HG02678 (cell line): ENCODE data around the gene CCDC181.
A peak's percentile ranks its signal among the peaks of the same experiment; 100 is the strongest.
"Not testable (repeated sequence)": the region's sequence is repeated elsewhere in the genome, so short reads cannot be mapped to it uniquely, and the experiment has no call there.

Experiments used
- ATAC-seq: cut with Tn5 transposase; IDR thresholded peaks from one replicate; pipeline ENCODE4 v1.9.1; 2021; ENCODE audit warnings: mild to moderate bottlenecking, moderate library complexity; ENCODE audit not compliant: unreplicated experiment

CCDC181 gene

GRCh38 chr1:169402578-169402977 is 24.7 kb downstream of the CCDC181 start:
- ATAC-seq, result not testable (repeated sequence)

DNA sequence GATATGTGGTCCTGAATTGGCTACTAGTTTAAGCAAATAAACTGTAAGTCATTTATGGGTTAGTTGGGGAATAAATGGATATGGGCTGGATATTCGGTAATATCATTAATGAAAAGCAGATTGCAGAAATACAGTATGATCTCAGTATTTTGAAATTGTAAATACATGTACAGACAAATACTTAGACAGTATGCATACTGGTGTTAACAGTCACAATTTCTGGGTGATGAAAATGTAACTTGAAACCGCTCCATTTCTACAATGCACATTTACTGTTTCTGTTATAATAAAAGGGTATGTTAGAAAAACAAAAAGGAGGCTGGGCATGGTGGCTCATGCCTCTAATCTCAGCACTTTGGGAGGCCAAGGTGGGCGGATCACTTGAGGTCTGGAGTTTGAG is 31.3 kb downstream of the CCDC181 start:
- no peak for ATAC-seq

- ATAC-seq, result no peak
Measured at GRCh38 chr1:169392406-169392805, 34.9 kb downstream of the CCDC181 start.

DNA sequence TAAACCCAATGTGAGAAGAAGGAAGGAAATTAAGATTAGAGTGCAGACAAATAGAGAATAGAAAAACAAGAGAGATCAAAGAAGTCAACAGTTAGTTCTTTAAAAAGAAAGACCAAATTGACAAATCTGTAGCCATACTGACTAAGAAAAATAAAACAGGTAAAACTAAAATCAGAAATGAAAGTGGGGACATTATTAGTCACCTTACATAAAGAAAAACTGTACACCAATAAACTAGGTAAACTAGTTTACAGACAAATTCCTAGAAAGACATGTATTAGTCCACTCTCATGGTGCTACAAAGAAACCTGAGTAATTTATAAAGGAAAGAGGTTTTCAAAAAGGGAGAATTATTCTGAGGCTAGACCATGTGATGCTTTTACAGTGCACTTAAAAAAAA is 37.0 kb downstream of the CCDC181 start:
- ATAC-seq, result peak; percentile 82

- ATAC-seq, result no peak
Measured at GRCh38 chr1:169387399-169387798, 39.9 kb downstream of the CCDC181 start.

DNA sequence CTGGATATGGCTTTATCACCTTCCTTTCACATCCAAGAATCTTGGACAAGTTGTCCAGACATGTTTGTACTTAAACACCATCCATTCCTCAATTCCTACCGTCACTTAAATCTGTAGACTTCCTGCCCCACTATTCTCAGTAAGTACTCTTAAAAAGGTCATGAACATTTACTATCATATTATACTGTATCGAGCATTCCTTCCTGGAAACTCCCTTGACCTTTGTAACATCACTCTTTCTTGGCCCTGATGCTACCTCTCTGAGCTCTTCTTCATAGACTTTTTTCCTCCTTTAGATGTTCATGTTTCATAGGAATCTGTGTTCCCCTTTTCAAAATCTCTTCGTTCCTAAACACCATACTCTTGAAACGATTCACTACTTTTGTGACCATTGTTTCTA is 43.8 kb downstream of the CCDC181 start:
- no peak for ATAC-seq

- no peak for ATAC-seq
Measured at GRCh38 chr1:169381162-169381561, 46.1 kb downstream of the CCDC181 start.

DNA sequence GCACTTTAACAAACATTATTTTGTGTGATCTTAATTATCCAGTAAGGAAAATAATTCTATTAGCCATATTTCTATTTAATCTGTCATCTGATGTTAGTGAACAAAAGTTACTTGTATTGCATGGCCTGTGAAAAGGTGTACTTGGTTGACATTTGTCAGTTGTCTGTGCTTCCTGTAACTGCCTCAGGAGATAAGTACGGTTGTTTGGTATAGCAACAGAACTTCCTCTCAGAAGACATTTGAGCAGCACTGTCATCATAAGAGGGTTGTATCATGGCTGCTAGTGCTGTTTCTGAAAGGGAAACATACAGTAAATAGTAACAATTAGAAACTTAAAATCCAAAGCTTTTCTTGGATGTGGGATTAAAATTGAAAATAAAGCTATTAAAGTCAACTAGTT is 55.9 kb downstream of the CCDC181 start:
- ATAC-seq, result no peak

- ATAC-seq, result no peak
Measured at GRCh38 chr1:169368406-169368769, 58.9 kb downstream of the CCDC181 start.

DNA sequence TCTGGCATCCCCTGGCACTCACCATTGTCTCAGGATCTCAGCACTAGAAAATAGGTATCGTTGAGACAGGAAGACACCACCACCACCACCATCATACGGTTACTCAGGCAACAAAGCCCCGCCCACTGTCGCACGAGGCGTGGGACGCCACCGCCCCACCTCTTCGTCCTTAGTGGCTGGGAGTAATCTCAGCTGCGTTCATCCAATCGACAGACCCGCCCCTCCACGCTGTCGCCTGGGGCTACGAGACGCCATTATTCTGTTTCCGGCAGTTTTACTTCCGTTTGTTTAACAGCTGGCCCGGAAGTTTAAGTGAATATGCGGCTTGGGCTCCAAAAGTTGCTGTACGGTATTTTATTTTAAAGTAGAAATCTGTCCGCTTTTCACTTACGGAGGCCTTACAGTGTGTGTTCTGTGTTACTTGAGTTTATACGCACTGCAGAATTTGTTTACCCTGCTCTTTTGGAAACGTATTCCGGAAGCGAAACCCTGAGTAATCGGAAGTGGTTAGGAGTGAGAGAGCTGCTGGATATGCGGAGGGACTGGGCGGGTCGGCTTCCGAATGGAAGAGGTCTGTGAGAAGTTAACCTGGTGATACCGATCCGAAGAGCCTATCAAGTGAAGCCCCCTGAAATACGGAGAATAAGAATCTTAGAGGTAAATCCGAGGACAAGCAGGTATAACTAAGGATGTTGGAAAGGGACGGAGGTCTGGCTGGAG is 59.4 kb downstream of the CCDC181 start, which contains the start of the genes BLZF1 and NME7:
BLZF1 (plus strand) TSS at position 510 of the 720 bp plus-strand sequence. CDS start 1,328 bp downstream, outside the sequence.
NME7 (minus strand) TSS at position 112 of the 720 bp plus-strand sequence; CDS start at position 25, 87 bp downstream.
- peak; percentile 97 for ATAC-seq

- ATAC-seq, result no peak
Measured at GRCh38 chr1:169367096-169367685, 60.1 kb downstream of the CCDC181 start.

DNA sequence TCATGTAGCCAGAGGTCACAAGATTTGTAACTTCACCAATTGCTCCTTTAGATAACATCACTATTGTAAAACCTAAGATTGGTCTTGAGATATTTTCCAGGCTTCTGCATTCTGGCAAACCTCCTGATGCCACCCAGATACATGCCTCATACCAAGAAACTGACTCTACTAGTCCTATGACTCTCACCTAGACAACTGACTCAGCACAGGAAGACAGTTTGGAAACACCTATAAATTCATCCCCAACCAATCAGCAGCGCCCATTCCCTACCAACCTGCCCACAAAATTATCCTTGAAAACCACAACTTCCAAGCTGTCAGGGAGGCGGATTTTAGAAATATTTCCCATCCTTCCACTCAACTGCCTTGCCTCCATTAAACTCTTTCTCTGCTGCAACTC is 62.3 kb downstream of the CCDC181 start:
- no peak for ATAC-seq

DNA sequence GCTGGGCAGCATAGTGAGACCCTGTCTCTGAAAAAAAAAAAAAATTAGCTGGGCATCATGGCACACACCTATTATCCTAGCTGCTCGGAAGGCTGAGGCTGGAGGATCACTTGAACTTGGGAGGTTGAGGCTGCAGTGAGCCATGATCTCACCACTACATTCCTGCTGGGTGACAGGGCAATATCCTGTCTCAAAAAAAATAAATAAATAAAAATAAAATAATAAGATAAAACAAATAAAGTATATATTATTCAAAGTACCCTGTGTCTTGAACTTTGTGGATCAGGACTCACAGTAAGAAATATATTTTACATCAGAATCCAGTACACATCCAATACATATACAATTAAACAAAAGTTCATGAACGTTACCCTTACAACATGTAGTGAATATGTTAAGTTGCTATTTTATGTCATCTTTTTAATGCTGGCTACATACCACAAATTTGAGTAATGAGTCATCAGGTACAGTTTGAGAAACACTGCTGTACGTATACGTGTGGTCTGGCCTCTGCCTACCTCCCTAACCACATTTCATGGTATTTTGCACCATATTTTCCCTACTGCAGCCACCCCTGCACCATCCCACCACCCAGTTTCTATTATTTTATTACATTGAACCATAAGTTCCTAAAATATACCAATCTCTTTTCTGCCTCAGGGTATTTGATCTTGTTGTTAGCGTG is 64.1 kb downstream of the CCDC181 start:
- peak; percentile 32 for ATAC-seq

GRCh38 chr1:169361281-169361680 is 66.0 kb downstream of the CCDC181 start:
- ATAC-seq, result no peak

- no peak for ATAC-seq
Measured at GRCh38 chr1:169360415-169360814, 66.9 kb downstream of the CCDC181 start.

DNA sequence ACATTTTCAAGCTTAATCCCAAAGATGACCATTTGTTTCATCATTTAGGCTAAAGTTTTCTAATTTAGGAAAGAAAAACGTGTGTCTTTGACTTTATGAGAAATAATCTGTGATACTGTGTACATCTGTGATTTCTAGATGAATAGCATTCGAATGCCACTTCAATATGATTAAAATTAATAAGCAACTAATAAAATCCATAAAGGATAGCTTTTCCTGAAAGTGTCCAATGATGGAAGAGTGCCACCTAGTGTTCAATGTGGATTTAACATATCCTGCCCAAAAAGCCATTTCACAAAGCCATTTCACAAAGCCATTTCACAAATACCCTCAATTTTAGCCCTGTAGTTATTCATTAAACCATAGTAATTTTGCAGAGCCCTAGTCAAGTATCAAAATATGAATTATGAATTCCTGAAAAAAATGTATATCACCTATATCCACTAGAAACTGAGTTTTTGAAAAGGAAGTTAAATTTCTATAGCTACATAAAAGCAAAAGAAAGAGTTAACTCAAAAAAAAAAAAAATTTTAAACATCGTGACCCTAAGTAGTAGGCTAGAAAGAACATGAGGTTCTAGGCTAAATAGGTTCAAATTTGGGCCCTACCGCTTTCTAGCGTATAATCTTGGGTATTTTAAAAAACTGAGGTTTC is 78.8 kb downstream of the CCDC181 start:
- ATAC-seq, result no peak

GRCh38 chr1:169347688-169348382 is 79.4 kb downstream of the CCDC181 start:
- no peak for ATAC-seq

- no peak for ATAC-seq
Measured at GRCh38 chr1:169346036-169346589, 81.2 kb downstream of the CCDC181 start.

- ATAC-seq, result no peak
Measured at GRCh38 chr1:169345511-169345910, 81.8 kb downstream of the CCDC181 start.
